HEK293 (cell line): ENCODE data around the gene EEF2K.

Experiments
- CTCF ChIP-seq: fragments of 450-650 bp; formaldehyde crosslinking; IDR thresholded peaks from 2 replicates; pipeline ENCODE4 v1.5.1; 2016; ENCODE audit warnings: missing biosample characterization, missing genetic modification characterization
- MZF1 ChIP-seq: fragments of 450-650 bp; formaldehyde crosslinking; IDR thresholded peaks from 2 replicates; pipeline ENCODE4 v1.5.1; 2017; ENCODE audit warnings: missing biosample characterization, missing genetic modification characterization, borderline replicate concordance
- YY1 ChIP-seq: fragments of 450-650 bp; formaldehyde crosslinking; IDR thresholded peaks from 2 replicates; pipeline ENCODE4 v1.5.1; 2018; ENCODE audit warnings: missing biosample characterization, missing genetic modification characterization
- ZBTB8A ChIP-seq: fragments of 450-650 bp; formaldehyde crosslinking; IDR thresholded peaks from 2 replicates; pipeline ENCODE4 v1.5.1; 2016; ENCODE audit warnings: missing biosample characterization, missing genetic modification characterization
- ZNF16 ChIP-seq: fragments of 450-650 bp; formaldehyde crosslinking; IDR thresholded peaks from 2 replicates; pipeline ENCODE4 v1.5.1; 2016; ENCODE audit warnings: low read depth, missing biosample characterization, missing genetic modification characterization
- ZNF18 ChIP-seq: fragments of 450-650 bp; formaldehyde crosslinking; IDR thresholded peaks from 2 replicates; pipeline ENCODE4 v1.5.1; 2016; ENCODE audit warnings: missing biosample characterization, missing genetic modification characterization
- ZNF239 ChIP-seq: fragments of 450-650 bp; formaldehyde crosslinking; IDR thresholded peaks from 2 replicates; pipeline ENCODE4 v1.5.1; 2016; ENCODE audit warnings: missing biosample characterization, missing genetic modification characterization
- ZNF302 ChIP-seq: fragments of 450-650 bp; formaldehyde crosslinking; IDR thresholded peaks from 2 replicates; pipeline ENCODE4 v1.5.1; 2016; ENCODE audit warnings: missing biosample characterization, missing genetic modification characterization, low read depth
- ZNF48 ChIP-seq: fragments of 450-650 bp; formaldehyde crosslinking; IDR thresholded peaks from 2 replicates; pipeline ENCODE4 v1.5.1; 2016; ENCODE audit warnings: missing biosample characterization, missing genetic modification characterization
- ZNF488 ChIP-seq: fragments of 450-650 bp; formaldehyde crosslinking; IDR thresholded peaks from 2 replicates; pipeline ENCODE4 v1.5.1; 2016; ENCODE audit warnings: missing biosample characterization, missing genetic modification characterization
- TF ChIP-seq, protein P1 (sequence below): fragments of 450-650 bp; formaldehyde crosslinking; IDR thresholded peaks from 2 replicates; pipeline ENCODE4 v1.5.1; 2016; ENCODE audit warnings: missing biosample characterization, missing genetic modification characterization
- TF ChIP-seq, protein P2 (sequence below): fragments of 450-650 bp; formaldehyde crosslinking; IDR thresholded peaks from 2 replicates; pipeline ENCODE4 v1.5.1; 2016; ENCODE audit warnings: missing biosample characterization, missing genetic modification characterization, low read depth

- TF ChIP-seq CTCF (tag by site-specific recombination) (no peak), YY1 (tag by site-specific recombination) (no peak), ZNF48 (no peak), ZNF488 (tag by site-specific recombination) (no peak), ZNF16 (tag by site-specific recombination) (no peak), ZNF239 (tag by site-specific recombination) (no peak), ZNF302 (tag by site-specific recombination) (no peak), MZF1 (tag by site-specific recombination) (no peak), ZBTB8A (tag by site-specific recombination) (no peak), ZNF18 (tag by site-specific recombination) (no peak)
- TF ChIP-seq, protein P1, sequence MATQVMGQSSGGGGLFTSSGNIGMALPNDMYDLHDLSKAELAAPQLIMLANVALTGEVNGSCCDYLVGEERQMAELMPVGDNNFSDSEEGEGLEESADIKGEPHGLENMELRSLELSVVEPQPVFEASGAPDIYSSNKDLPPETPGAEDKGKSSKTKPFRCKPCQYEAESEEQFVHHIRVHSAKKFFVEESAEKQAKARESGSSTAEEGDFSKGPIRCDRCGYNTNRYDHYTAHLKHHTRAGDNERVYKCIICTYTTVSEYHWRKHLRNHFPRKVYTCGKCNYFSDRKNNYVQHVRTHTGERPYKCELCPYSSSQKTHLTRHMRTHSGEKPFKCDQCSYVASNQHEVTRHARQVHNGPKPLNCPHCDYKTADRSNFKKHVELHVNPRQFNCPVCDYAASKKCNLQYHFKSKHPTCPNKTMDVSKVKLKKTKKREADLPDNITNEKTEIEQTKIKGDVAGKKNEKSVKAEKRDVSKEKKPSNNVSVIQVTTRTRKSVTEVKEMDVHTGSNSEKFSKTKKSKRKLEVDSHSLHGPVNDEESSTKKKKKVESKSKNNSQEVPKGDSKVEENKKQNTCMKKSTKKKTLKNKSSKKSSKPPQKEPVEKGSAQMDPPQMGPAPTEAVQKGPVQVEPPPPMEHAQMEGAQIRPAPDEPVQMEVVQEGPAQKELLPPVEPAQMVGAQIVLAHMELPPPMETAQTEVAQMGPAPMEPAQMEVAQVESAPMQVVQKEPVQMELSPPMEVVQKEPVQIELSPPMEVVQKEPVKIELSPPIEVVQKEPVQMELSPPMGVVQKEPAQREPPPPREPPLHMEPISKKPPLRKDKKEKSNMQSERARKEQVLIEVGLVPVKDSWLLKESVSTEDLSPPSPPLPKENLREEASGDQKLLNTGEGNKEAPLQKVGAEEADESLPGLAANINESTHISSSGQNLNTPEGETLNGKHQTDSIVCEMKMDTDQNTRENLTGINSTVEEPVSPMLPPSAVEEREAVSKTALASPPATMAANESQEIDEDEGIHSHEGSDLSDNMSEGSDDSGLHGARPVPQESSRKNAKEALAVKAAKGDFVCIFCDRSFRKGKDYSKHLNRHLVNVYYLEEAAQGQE = no peak
- TF ChIP-seq, protein P2, sequence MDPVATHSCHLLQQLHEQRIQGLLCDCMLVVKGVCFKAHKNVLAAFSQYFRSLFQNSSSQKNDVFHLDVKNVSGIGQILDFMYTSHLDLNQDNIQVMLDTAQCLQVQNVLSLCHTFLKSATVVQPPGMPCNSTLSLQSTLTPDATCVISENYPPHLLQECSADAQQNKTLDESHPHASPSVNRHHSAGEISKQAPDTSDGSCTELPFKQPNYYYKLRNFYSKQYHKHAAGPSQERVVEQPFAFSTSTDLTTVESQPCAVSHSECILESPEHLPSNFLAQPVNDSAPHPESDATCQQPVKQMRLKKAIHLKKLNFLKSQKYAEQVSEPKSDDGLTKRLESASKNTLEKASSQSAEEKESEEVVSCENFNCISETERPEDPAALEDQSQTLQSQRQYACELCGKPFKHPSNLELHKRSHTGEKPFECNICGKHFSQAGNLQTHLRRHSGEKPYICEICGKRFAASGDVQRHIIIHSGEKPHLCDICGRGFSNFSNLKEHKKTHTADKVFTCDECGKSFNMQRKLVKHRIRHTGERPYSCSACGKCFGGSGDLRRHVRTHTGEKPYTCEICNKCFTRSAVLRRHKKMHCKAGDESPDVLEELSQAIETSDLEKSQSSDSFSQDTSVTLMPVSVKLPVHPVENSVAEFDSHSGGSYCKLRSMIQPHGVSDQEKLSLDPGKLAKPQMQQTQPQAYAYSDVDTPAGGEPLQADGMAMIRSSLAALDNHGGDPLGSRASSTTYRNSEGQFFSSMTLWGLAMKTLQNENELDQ (tag by site-specific recombination) = no peak
These were observed 40.4 kb upstream of the EEF2K start for GRCh38 chr16:22165508-22166285.
